ENCODE results near the gene CAMTA1. TPM values are rescaled to one million over a fixed set of nuclear protein-coding genes. Genes with fewer than 3 reads are reported as not detected.
"Not testable (repeated sequence)": the region's sequence is repeated elsewhere in the genome, so short reads cannot be mapped to it uniquely, and the experiment has no call there.

The CAMTA1 gene
- total RNA-seq, 1 experiment from 2014 or later = 85.2 TPM

- no peak for TF ChIP-seq EZH2 (IDR thresholded peaks at IDR 0.05; ENCODE audit: borderline replicate concordance, low read depth, low read length, poor library complexity, severe bottlenecking)
- TF ChIP-seq, protein P1, sequence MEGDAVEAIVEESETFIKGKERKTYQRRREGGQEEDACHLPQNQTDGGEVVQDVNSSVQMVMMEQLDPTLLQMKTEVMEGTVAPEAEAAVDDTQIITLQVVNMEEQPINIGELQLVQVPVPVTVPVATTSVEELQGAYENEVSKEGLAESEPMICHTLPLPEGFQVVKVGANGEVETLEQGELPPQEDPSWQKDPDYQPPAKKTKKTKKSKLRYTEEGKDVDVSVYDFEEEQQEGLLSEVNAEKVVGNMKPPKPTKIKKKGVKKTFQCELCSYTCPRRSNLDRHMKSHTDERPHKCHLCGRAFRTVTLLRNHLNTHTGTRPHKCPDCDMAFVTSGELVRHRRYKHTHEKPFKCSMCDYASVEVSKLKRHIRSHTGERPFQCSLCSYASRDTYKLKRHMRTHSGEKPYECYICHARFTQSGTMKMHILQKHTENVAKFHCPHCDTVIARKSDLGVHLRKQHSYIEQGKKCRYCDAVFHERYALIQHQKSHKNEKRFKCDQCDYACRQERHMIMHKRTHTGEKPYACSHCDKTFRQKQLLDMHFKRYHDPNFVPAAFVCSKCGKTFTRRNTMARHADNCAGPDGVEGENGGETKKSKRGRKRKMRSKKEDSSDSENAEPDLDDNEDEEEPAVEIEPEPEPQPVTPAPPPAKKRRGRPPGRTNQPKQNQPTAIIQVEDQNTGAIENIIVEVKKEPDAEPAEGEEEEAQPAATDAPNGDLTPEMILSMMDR (conservative IDR thresholded peaks at IDR 0.05; ENCODE audit: low read depth, low read length) = no peak
- Histone ChIP-seq H3K36me3 (ENCODE audit: insufficient read depth, low read length, poor library complexity, severe bottlenecking) (no peaks in the 10 kb centered on the region), H3K4me3 (ENCODE audit: low read depth, low read length, poor library complexity, severe bottlenecking) (no peak overlapping the region), H3K9me3 (ENCODE audit: low read depth, low read length, poor library complexity, severe bottlenecking) (no peaks in the 10 kb centered on the region), H3K27me3 (replicated peaks; ENCODE audit: insufficient read depth, low read depth, low read length, poor library complexity) (no peaks in the 10 kb centered on the region), H3K4me1 (ENCODE audit: insufficient read depth, low read length, poor library complexity, severe bottlenecking) (no peaks in the 10 kb centered on the region), H3K27ac (ENCODE audit: low read depth, low read length, poor library complexity, severe bottlenecking) (no peak overlapping the region)
- ChIA-PET POLR2A (ENCODE audit: low non-redundant PET) (interaction anchor here (0.6 kb wide), 1 partner anchor 38 kb away, joined by 9 read pairs; no protein-coding TSS in a partner anchor), CTCF (no interaction called here)
- no peak for DNase-seq (ENCODE audit: low spot score)
- intact Hi-C loops (cut with micrococcal nuclease; ENCODE audit: unreplicated experiment) = no loop called here
- no TSS peak for BruUV-seq (replicated peaks)
Measured at GRCh38 chr1:6842301-6842700, 57.0 kb downstream of the CAMTA1 start.

GRCh38 chr1:6845786-6846185, 60.5 kb downstream of the CAMTA1 start:
- CTCF ChIA-PET; intact Hi-C loops (cut with micrococcal nuclease; ENCODE audit: unreplicated experiment); H3K27me3 ChIP-seq (replicated peaks; ENCODE audit: insufficient read depth, low read depth, low read length, poor library complexity); H3K4me1 ChIP-seq (ENCODE audit: insufficient read depth, low read length, poor library complexity, severe bottlenecking); BruUV-seq (replicated peaks); H3K9me3 ChIP-seq (ENCODE audit: low read depth, low read length, poor library complexity, severe bottlenecking); H3K27ac ChIP-seq (ENCODE audit: low read depth, low read length, poor library complexity, severe bottlenecking); H3K4me3 ChIP-seq (ENCODE audit: low read depth, low read length, poor library complexity, severe bottlenecking); DNase-seq (ENCODE audit: low spot score); H3K36me3 ChIP-seq (ENCODE audit: insufficient read depth, low read length, poor library complexity, severe bottlenecking): not testable (repeated sequence)
- POLR2A ChIA-PET (ENCODE audit: low non-redundant PET) = interaction anchor here (0.6 kb wide), 1 partner anchor 33 kb away, joined by 4 read pairs; no protein-coding TSS in a partner anchor

DNA sequence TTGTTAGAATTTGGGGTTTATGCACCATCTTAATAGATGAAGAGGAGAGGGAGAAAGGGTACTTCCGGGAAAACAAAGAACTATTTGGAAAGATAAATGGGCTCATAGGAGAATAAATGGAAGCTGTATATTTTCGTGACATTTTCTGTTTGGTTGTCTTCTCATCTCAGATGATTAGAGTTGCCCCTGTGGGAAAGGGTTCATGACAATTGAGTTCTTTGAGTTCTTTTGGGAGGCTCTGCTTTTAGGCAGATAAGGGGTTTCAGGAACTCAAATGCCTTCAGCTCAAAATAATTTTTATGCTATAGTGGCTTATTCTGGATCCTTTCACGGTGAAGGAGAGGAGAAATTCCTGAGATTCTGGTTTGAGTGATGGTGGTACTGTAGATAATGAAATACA, 63.6 kb downstream of the CAMTA1 start:
- Histone ChIP-seq H3K27me3 (replicated peaks; ENCODE audit: insufficient read depth, low read depth, low read length, poor library complexity) (no peaks in the 10 kb centered on the region), H3K4me3 (ENCODE audit: low read depth, low read length, poor library complexity, severe bottlenecking) (no peak overlapping the region), H3K4me1 (ENCODE audit: insufficient read depth, low read length, poor library complexity, severe bottlenecking) (no peaks in the 10 kb centered on the region), H3K9me3 (ENCODE audit: low read depth, low read length, poor library complexity, severe bottlenecking) (no peaks in the 10 kb centered on the region), H3K36me3 (ENCODE audit: insufficient read depth, low read length, poor library complexity, severe bottlenecking) (no peaks in the 10 kb centered on the region), H3K27ac (ENCODE audit: low read depth, low read length, poor library complexity, severe bottlenecking) (no peak overlapping the region)
- BruUV-seq (replicated peaks) = no TSS peak
- CTCF ChIA-PET = interaction anchor here (0.6 kb wide), 1 partner anchor 369 kb away, joined by 3 read pairs; no protein-coding TSS in a partner anchor
- no peak for TF ChIP-seq EZH2 (IDR thresholded peaks at IDR 0.05; ENCODE audit: borderline replicate concordance, low read depth, low read length, poor library complexity, severe bottlenecking)
- TF ChIP-seq, protein P1 (conservative IDR thresholded peaks at IDR 0.05; ENCODE audit: low read depth, low read length) = no peak
- no peak for DNase-seq (ENCODE audit: low spot score)
- POLR2A ChIA-PET (ENCODE audit: low non-redundant PET) = no interaction called here
- intact Hi-C loops (cut with micrococcal nuclease; ENCODE audit: unreplicated experiment) = no loop called here

DNA sequence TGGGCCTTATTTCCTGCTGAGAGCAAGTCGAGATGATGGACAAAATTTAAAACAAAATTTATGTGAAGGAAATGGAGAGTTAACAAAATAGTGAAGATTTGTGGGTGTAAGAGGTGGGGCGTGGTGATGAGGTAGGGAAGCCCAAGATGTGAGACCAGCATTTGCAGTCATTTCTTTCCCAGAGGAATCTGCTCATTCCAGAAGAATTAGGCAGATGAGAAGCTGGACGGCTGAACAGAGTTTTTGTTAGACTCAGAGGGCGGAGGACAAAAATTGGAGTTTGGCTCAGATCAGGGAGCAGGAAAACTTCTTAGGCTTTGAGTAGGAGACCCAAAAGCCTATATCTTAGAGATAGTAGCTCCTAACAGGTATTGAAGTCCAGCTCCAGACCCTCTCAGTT, 65.3 kb downstream of the CAMTA1 start:
- H3K27me3 ChIP-seq (replicated peaks; ENCODE audit: insufficient read depth, low read depth, low read length, poor library complexity) = no peaks in the 10 kb centered on the region
- intact Hi-C loops (cut with micrococcal nuclease; ENCODE audit: unreplicated experiment) = no loop called here
- ChIA-PET CTCF (no interaction called here), POLR2A (ENCODE audit: low non-redundant PET) (no interaction called here)
- TF ChIP-seq, protein P1 (conservative IDR thresholded peaks at IDR 0.05; ENCODE audit: low read depth, low read length) = no peak
- TF ChIP-seq EZH2 (IDR thresholded peaks at IDR 0.05; ENCODE audit: borderline replicate concordance, low read depth, low read length, poor library complexity, severe bottlenecking) = no peak
- H3K9me3 ChIP-seq (ENCODE audit: low read depth, low read length, poor library complexity, severe bottlenecking) = no peaks in the 10 kb centered on the region
- BruUV-seq (replicated peaks) = no TSS peak
- no peak for DNase-seq (ENCODE audit: low spot score)
- H3K27ac ChIP-seq (ENCODE audit: low read depth, low read length, poor library complexity, severe bottlenecking) = no peak overlapping the region
- H3K36me3 ChIP-seq (ENCODE audit: insufficient read depth, low read length, poor library complexity, severe bottlenecking) = no peaks in the 10 kb centered on the region
- H3K4me1 ChIP-seq (ENCODE audit: insufficient read depth, low read length, poor library complexity, severe bottlenecking) = no peaks in the 10 kb centered on the region
- H3K4me3 ChIP-seq (ENCODE audit: low read depth, low read length, poor library complexity, severe bottlenecking) = no peak overlapping the region

All from A673 (cell line).